Endothelial cell of umbilical vein (primary cell): Measurements from ENCODE around the gene BSND. TPM values are rescaled to one million over a fixed set of nuclear protein-coding genes. Genes with fewer than 3 reads are reported as not detected.

Source experiments
- BruUV-seq: library from RNA; stranded (reverse); fragments of 400-500 nt; replicated peaks from 2 replicates; lab custom pipeline; 2021; lab: Mats Ljungman, UMichigan
- CTCF ChIA-PET: fragments of 300-600, 350-600 bp; sonication (Branson Sonifier 250); formaldehyde crosslinking; loops from one replicate; lab custom pipeline; 2021; ENCODE audit warnings: antibody characterized with exemption, inconsistent platforms; lab: Charles Lee
- POLR2A ChIA-PET: fragments of 300-600, 350-600 bp; sonication (Branson Sonifier 250); formaldehyde crosslinking; loops from one replicate; lab custom pipeline; 2021; ENCODE audit warnings: antibody characterized with exemption, inconsistent platforms; lab: Charles Lee
- DNase-seq: peaks from one replicate; pipeline ENCODE4 v3.0.0-alpha.2; 2011; ENCODE audit warnings: low read depth, low spot score
- FAIRE-seq: peaks from 2 replicates; lab custom pipeline; 2011; peaks lifted over from hg19 to GRCh38; lab: Jason Lieb, UNC
- H2AFZ ChIP-seq: 2 replicates; pipeline ENCODE4 v1.6.0; 2012; ENCODE audit warnings: low read depth, low read length, control low read depth, inconsistent platforms
- H3K27ac ChIP-seq: 2 replicates; pipeline ENCODE4 v1.5.1; 2011; ENCODE audit warnings: low read depth, mild to moderate bottlenecking, control low read depth, low read length, moderate library complexity; ENCODE audit not compliant: insufficient read depth
- H3K27me3 ChIP-seq, 2 experiments: 2 replicates each; pipeline versions ENCODE4 v1.6.0 to v1.6.1; 2011; ENCODE audit warnings: low read length in 2 of 2, mixed read lengths in 1 of 2; ENCODE audit not compliant: control insufficient read depth in 2 of 2, insufficient read depth in 2 of 2
- H3K36me3 ChIP-seq, 2 experiments: 2 replicates in 1 of 2; 3 replicates in 1 of 2; pipeline ENCODE4 v1.5.1; 2011; ENCODE audit warnings: low read length in 2 of 2, mild to moderate bottlenecking in 1 of 2, moderate library complexity in 1 of 2; ENCODE audit not compliant: control insufficient read depth in 2 of 2, insufficient read depth in 2 of 2; ENCODE audit errors: extremely low read depth in 1 of 2
- H3K4me1 ChIP-seq: 3 replicates; pipeline ENCODE4 v1.5.1; 2011; ENCODE audit warnings: mild to moderate bottlenecking, low read length; ENCODE audit not compliant: control insufficient read depth, insufficient read depth; ENCODE audit errors: extremely low read depth
- H3K4me2 ChIP-seq: 2 replicates; pipeline ENCODE4 v1.6.1; 2011; ENCODE audit warnings: low read length, control low read depth, mixed read lengths; ENCODE audit not compliant: insufficient read depth
- H3K4me3 ChIP-seq, 3 experiments: fragments of 200-600 bp in 1 of 3; sonication (generic), shearing (Covaris generic) in 1 of 3; replicated peaks in 1 of 3; 2 replicates each; pipeline ENCODE4 v1.5.1; 2011 to 2016; ENCODE audit warnings: control low read depth in 3 of 3, low read length in 3 of 3, mild to moderate bottlenecking in 2 of 3, inconsistent platforms in 1 of 3, low read depth in 1 of 3, moderate library complexity in 1 of 3; ENCODE audit not compliant: insufficient read depth in 1 of 3
- H3K79me2 ChIP-seq: 2 replicates; pipeline ENCODE4 v1.6.0; 2012; ENCODE audit warnings: low read length, inconsistent platforms; ENCODE audit not compliant: control insufficient read depth, insufficient read depth
- H3K9ac ChIP-seq: replicated peaks from 2 replicates; pipeline ENCODE3; 2011; ENCODE audit warnings: low read length, control low read depth; ENCODE audit not compliant: insufficient read depth; ENCODE audit errors: extremely low read depth
- H3K9me1 ChIP-seq: replicated peaks from 3 replicates; pipeline ENCODE4 v1.6.0; 2011; ENCODE audit warnings: mild to moderate bottlenecking, low read length; ENCODE audit not compliant: control insufficient read depth, insufficient read depth; ENCODE audit errors: extremely low read depth
- H3K9me3 ChIP-seq: replicated peaks from 2 replicates; pipeline ENCODE4 v1.5.1; 2012; ENCODE audit warnings: low read length, inconsistent platforms; ENCODE audit not compliant: control insufficient read depth, insufficient read depth
- H4K20me1 ChIP-seq: replicated peaks from 2 replicates; pipeline ENCODE3; 2011; ENCODE audit warnings: mild to moderate bottlenecking, low read length; ENCODE audit not compliant: control insufficient read depth, insufficient read depth; ENCODE audit errors: extremely low read depth
- CTCF ChIP-seq, 2 donors: IDR thresholded peaks; 1 replicate in 1 of 2; 2 replicates in 1 of 2; pipeline ENCODE4 v1.5.1; 2011; ENCODE audit warnings: low read length in 2 of 2, mild to moderate bottlenecking in 2 of 2, moderate library complexity in 2 of 2, control low read depth in 1 of 2, inconsistent platforms in 1 of 2, low read depth in 1 of 2; ENCODE audit not compliant: insufficient read depth in 1 of 2; ENCODE audit errors: extremely low read depth in 1 of 2
- EZH2 ChIP-seq: IDR thresholded peaks from 2 replicates; pipeline ENCODE4 v1.6.1; 2012; ENCODE audit warnings: borderline replicate concordance, low read depth, mild to moderate bottlenecking, moderate library complexity, low read length, inconsistent platforms; ENCODE audit not compliant: severe bottlenecking
- FOS ChIP-seq: IDR thresholded peaks from 2 replicates; pipeline ENCODE4 v1.6.1; 2011; ENCODE audit warnings: mild to moderate bottlenecking, low read length, moderate library complexity, borderline replicate concordance; ENCODE audit not compliant: insufficient read depth
- GATA2 ChIP-seq: IDR thresholded peaks from 2 replicates; pipeline ENCODE4 v1.7.0; 2011; ENCODE audit warnings: low read depth, mild to moderate bottlenecking, moderate library complexity, mixed read lengths, low read length; ENCODE audit not compliant: insufficient read length, insufficient read depth
- JUN ChIP-seq: IDR thresholded peaks from 2 replicates; pipeline ENCODE4 v1.6.1; 2011; ENCODE audit warnings: borderline replicate concordance, low read depth; ENCODE audit not compliant: insufficient read length, insufficient read depth
- MAX ChIP-seq: IDR thresholded peaks from 2 replicates; pipeline ENCODE4 v1.6.1; 2011; ENCODE audit not compliant: insufficient read depth, insufficient read length
- MYC ChIP-seq: IDR thresholded peaks from one replicate; pipeline ENCODE4 v1.6.1; 2011; ENCODE audit warnings: mild to moderate bottlenecking, low read depth, low read length
- POLR2A ChIP-seq: IDR thresholded peaks from 2 replicates; pipeline ENCODE4 v1.6.1; 2012; ENCODE audit warnings: low read depth, mild to moderate bottlenecking, control low read depth, low read length
- POLR2AphosphoS5 ChIP-seq: IDR thresholded peaks from 2 replicates; pipeline ENCODE4 v1.6.1; 2012; ENCODE audit warnings: low read depth, mild to moderate bottlenecking, control low read depth, low read length, moderate library complexity; ENCODE audit not compliant: insufficient read depth
- dilution Hi-C: fragments of 300-500 bp; cut with MboI; formaldehyde crosslinking; loops from one replicate; pipeline ENCODE4 v1.15.0; 2019; ENCODE audit warnings: low sequenced_read_pairs; ENCODE audit not compliant: extremely low pct_ligation_motif_present
- intact Hi-C: fragments of 100-400 bp; cut with micrococcal nuclease; formaldehyde crosslinking; loops from one replicate; pipeline ENCODE4 v1.10.0; 2022
- polyA plus RNA-seq, 4 experiments: library from polyadenylated mRNA; depleted of rRNA in 3 of 4; stranded (reverse) in 3 of 4; unstranded in 1 of 4; fragments of >200 nt; gene quantifications; 2 replicates each; pipeline versions ENCODE4 v1.2.1 to v1.2.3, GENCODE V29; 2011 to 2012; ENCODE audit warnings: missing spikeins in 1 of 4
- total RNA-seq: library from RNA; stranded (reverse); gene quantifications from 2 replicates; pipeline ENCODE4 v1.2.3, GENCODE V29; 2021

The BSND gene
- total and polyA plus RNA-seq, 2 donors (not counting 3 experiments of a cell fraction or from before 2014, with no cell fraction given), result not detected

- no peak for DNase-seq
- Histone ChIP-seq H3K9me1 (no peaks in the 10 kb centered on the region), H3K9ac (no peak overlapping the region), H3K4me3 (no peak overlapping the region), H3K27ac (no peak overlapping the region), H3K9me3 (no peaks in the 10 kb centered on the region), H3K79me2 (no peaks in the 10 kb centered on the region), H4K20me1 (no peaks in the 10 kb centered on the region), H3K36me3 (no peaks in the 10 kb centered on the region), H3K4me2 (no peak overlapping the region), H3K27me3 (peaks cover 5 to 10% of the 10 kb centered on the region in 2 experiments), H2AFZ (no peak overlapping the region), H3K4me1 (no peaks in the 10 kb centered on the region)
- ChIA-PET POLR2A (no interaction called here), CTCF (interaction anchor here (0.8 to 25.0 kb wide), 4 partner anchors 8 to 40 kb away, joined by 3 to 918 read pairs (median 9); no protein-coding TSS in a partner anchor)
- TF ChIP-seq FOS (no peak), MYC (no peak), POLR2AphosphoS5 (no peak), GATA2 (no peak), CTCF (IDR thresholded peaks at IDR 0.05; ENCODE audit: extremely low read depth in 1 of 2, insufficient read depth in 1 of 2, low read depth in 1 of 2, low read length in 2 of 2) (no peak), JUN (no peak), MAX (no peak), EZH2 (no peak), POLR2A (no peak)
- no peak for FAIRE-seq
- dilution Hi-C loops (no loop called here), intact Hi-C loops (no loop called here)
- BruUV-seq, result no TSS peak
Observed at GRCh38 chr1:54986025-54986424, 12.7 kb upstream of the BSND start.
